OCI-LY1 (cell line): ENCODE results near the gene SFSWAP.

Experiments used
- H2AFZ ChIP-seq: fragments of 200-600 bp; sonication (generic), shearing (Covaris generic); 2 replicates; pipeline ENCODE4 v1.6.0; 2014; ENCODE audit warnings: antibody characterized with exemption, mild to moderate bottlenecking, low read length
- H3F3A ChIP-seq: fragments of 200-600 bp; sonication (generic), shearing (Covaris generic); 2 replicates; pipeline ENCODE4 v1.6.0; 2014; ENCODE audit warnings: mild to moderate bottlenecking, antibody characterized with exemption, low read length, moderate library complexity; ENCODE audit not compliant: insufficient read depth
- H3K27ac ChIP-seq: fragments of 200-600 bp; sonication (generic); 2 replicates; pipeline ENCODE4 v1.5.1; 2014; ENCODE audit warnings: low read length, mixed run types, mild to moderate bottlenecking, low read depth; ENCODE audit not compliant: poor library complexity, severe bottlenecking
- H3K27me3 ChIP-seq: fragments of 200-600 bp; sonication (generic); 2 replicates; pipeline ENCODE4 v1.6.0; 2014; ENCODE audit warnings: antibody characterized with exemption, mild to moderate bottlenecking, low read length, moderate library complexity; ENCODE audit not compliant: insufficient read depth
- H3K36me3 ChIP-seq: fragments of 200-600 bp; sonication (generic); 2 replicates; pipeline ENCODE4 v1.6.1; 2014; ENCODE audit warnings: mild to moderate bottlenecking, antibody characterized with exemption, low read length, moderate library complexity, mixed read lengths; ENCODE audit not compliant: insufficient read depth
- H3K4me1 ChIP-seq: fragments of 200-600 bp; sonication (generic); 2 replicates; pipeline ENCODE4 v1.5.1; 2014; ENCODE audit warnings: mild to moderate bottlenecking, low read length, moderate library complexity; ENCODE audit not compliant: insufficient read depth, severe bottlenecking
- H3K4me2 ChIP-seq: fragments of 200-600 bp; sonication (generic), shearing (Covaris generic); 2 replicates; pipeline ENCODE4 v1.6.1; 2014; ENCODE audit warnings: low read length
- H3K4me3 ChIP-seq: fragments of 200-600 bp; sonication (generic); 2 replicates; pipeline ENCODE4 v1.5.1; 2014; ENCODE audit warnings: low read length, low read depth, mild to moderate bottlenecking, mixed read lengths; ENCODE audit not compliant: poor library complexity, severe bottlenecking
- H3K79me2 ChIP-seq: fragments of 200-600 bp; shearing (Covaris generic); 2 replicates; pipeline ENCODE4 v1.6.1; 2016; ENCODE audit warnings: mixed run types, low read length, mixed read lengths; ENCODE audit not compliant: insufficient read depth
- H3K9ac ChIP-seq: fragments of 200-600 bp; sonication (generic), shearing (Covaris generic); 2 replicates; pipeline ENCODE4 v1.6.1; 2014; ENCODE audit warnings: mild to moderate bottlenecking, low read length, mixed read lengths
- H3K9me2 ChIP-seq: fragments of 200-600 bp; sonication (generic), shearing (Covaris generic); 2 replicates; pipeline ENCODE4 v1.6.1; 2014; ENCODE audit warnings: low read depth, mild to moderate bottlenecking, low read length, mixed read lengths
- H3K9me3 ChIP-seq: fragments of 200-600 bp; shearing (Covaris generic); 2 replicates; pipeline ENCODE4 v1.6.1; 2014; ENCODE audit warnings: low read length, mixed read lengths
- H4K20me1 ChIP-seq: fragments of 200-600 bp; sonication (generic), shearing (Covaris generic); 2 replicates; pipeline ENCODE4 v1.6.0; 2016; ENCODE audit warnings: mild to moderate bottlenecking, low read length; ENCODE audit not compliant: insufficient read depth
- EZH2 ChIP-seq: fragments of 200-600 bp; sonication (generic), shearing (Covaris generic); IDR thresholded peaks from 2 replicates; pipeline ENCODE4 v1.8.0; 2017; ENCODE audit warnings: borderline replicate concordance, mixed run types, mild to moderate bottlenecking, antibody characterized with exemption, low read length, moderate library complexity, mixed read lengths
- TF ChIP-seq, protein P1 (sequence below): fragments of 200-600 bp; sonication (generic), shearing (Covaris generic); IDR thresholded peaks from 2 replicates; pipeline ENCODE4 v1.5.1; 2017; ENCODE audit warnings: mild to moderate bottlenecking, antibody characterized with exemption, low read length, moderate library complexity, mixed read lengths

SFSWAP gene

GRCh38 chr12:131840643-131841416, 129.9 kb downstream of the SFSWAP start:
- Histone ChIP-seq H3K79me2 (no peaks in the 10 kb centered on the region), H3K4me3 (no peak overlapping the region), H3K9me2 (no peaks in the 10 kb centered on the region), H2AFZ (no peak overlapping the region), H3K27me3 (no peaks in the 10 kb centered on the region), H3K9ac (no peak overlapping the region), H3K27ac (no peak overlapping the region), H3K36me3 (no peaks in the 10 kb centered on the region), H3K9me3 (no peaks in the 10 kb centered on the region), H3K4me1 (no peaks in the 10 kb centered on the region), H3F3A (no peaks in the 10 kb centered on the region), H3K4me2 (no peak overlapping the region), H4K20me1 (no peaks in the 10 kb centered on the region)
- TF ChIP-seq, protein P1, sequence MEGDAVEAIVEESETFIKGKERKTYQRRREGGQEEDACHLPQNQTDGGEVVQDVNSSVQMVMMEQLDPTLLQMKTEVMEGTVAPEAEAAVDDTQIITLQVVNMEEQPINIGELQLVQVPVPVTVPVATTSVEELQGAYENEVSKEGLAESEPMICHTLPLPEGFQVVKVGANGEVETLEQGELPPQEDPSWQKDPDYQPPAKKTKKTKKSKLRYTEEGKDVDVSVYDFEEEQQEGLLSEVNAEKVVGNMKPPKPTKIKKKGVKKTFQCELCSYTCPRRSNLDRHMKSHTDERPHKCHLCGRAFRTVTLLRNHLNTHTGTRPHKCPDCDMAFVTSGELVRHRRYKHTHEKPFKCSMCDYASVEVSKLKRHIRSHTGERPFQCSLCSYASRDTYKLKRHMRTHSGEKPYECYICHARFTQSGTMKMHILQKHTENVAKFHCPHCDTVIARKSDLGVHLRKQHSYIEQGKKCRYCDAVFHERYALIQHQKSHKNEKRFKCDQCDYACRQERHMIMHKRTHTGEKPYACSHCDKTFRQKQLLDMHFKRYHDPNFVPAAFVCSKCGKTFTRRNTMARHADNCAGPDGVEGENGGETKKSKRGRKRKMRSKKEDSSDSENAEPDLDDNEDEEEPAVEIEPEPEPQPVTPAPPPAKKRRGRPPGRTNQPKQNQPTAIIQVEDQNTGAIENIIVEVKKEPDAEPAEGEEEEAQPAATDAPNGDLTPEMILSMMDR, result no peak
- no peak for TF ChIP-seq EZH2

GRCh38 chr12:131841547-131841946, 130.7 kb downstream of the SFSWAP start:
- H3K27ac ChIP-seq, result no peak overlapping the region
- H2AFZ ChIP-seq, result no peak overlapping the region
- H3K9ac ChIP-seq, result no peak overlapping the region
- H3K27me3 ChIP-seq, result no peaks in the 10 kb centered on the region
- no peaks in the 10 kb centered on the region for H3K4me1 ChIP-seq
- no peaks in the 10 kb centered on the region for H3K36me3 ChIP-seq
- no peaks in the 10 kb centered on the region for H3F3A ChIP-seq
- no peak overlapping the region for H3K4me3 ChIP-seq
- H3K79me2 ChIP-seq, result no peaks in the 10 kb centered on the region
- no peak overlapping the region for H3K4me2 ChIP-seq
- no peaks in the 10 kb centered on the region for H4K20me1 ChIP-seq
- no peaks in the 10 kb centered on the region for H3K9me3 ChIP-seq
- TF ChIP-seq EZH2, result no peak
- TF ChIP-seq, protein P1, result no peak
- no peaks in the 10 kb centered on the region for H3K9me2 ChIP-seq

DNA sequence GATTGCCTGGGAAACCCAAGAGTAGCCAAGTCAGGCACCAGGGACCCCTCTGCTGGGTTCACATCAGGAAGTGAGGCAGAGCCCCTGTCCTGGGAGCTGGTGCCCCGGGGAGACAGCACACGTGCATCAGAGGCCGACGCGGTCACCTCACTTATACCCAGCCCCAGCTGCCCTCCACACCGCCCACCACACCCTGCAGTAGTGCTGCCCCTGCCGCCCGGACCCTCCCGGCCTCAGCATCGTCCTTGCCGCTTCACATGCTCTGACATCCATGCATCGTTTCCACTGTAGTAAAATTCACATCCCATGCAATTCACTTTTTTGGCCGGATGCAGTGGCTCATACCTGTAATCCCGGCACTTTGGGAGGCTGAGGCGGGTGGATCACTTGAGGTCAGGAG, 131.3 kb downstream of the SFSWAP start:
- H4K20me1 ChIP-seq, result no peaks in the 10 kb centered on the region
- H3K27ac ChIP-seq, result no peak overlapping the region
- H3K9ac ChIP-seq, result no peak overlapping the region
- no peak overlapping the region for H3K4me2 ChIP-seq
- H2AFZ ChIP-seq, result no peak overlapping the region
- H3F3A ChIP-seq, result no peaks in the 10 kb centered on the region
- H3K4me1 ChIP-seq, result no peaks in the 10 kb centered on the region
- no peaks in the 10 kb centered on the region for H3K9me3 ChIP-seq
- no peaks in the 10 kb centered on the region for H3K79me2 ChIP-seq
- no peaks in the 10 kb centered on the region for H3K9me2 ChIP-seq
- H3K27me3 ChIP-seq, result no peaks in the 10 kb centered on the region
- H3K36me3 ChIP-seq, result no peaks in the 10 kb centered on the region
- TF ChIP-seq, protein P1, result no peak
- TF ChIP-seq EZH2, result no peak
- H3K4me3 ChIP-seq, result no peak overlapping the region
